Caco-2 (cell line): Measurements from ENCODE around the gene LIME1. TPM values are rescaled to one million over a fixed set of nuclear protein-coding genes. Genes with fewer than 3 reads are reported as not detected.
"Not testable (repeated sequence)": the region's sequence is repeated elsewhere in the genome, so short reads cannot be mapped to it uniquely, and the experiment has no call there.

Source experiments
- BruUV-seq: library from RNA; stranded (reverse); fragments of 400-500 nt; replicated peaks from 2 replicates; lab custom pipeline; 2021; lab: Mats Ljungman, UMichigan
- CTCF ChIA-PET: fragments of 300-600 bp; sonication (Branson Sonifier 250); formaldehyde crosslinking; loops from one replicate; lab custom pipeline; 2022; ENCODE audit warnings: antibody characterized with exemption; lab: Charles Lee
- POLR2A ChIA-PET: fragments of 300-600 bp; sonication (Branson Sonifier 250); formaldehyde crosslinking; loops from one replicate; lab custom pipeline; 2022; ENCODE audit warnings: antibody characterized with exemption; lab: Charles Lee
- DNase-seq, 2 experiments: peaks; one replicate each; pipeline versions ENCODE4 v3.0.0 to v3.0.0-alpha.2; 2020 to 2022
- H3K27me3 ChIP-seq: replicated peaks from 2 replicates; pipeline ENCODE4 v1.6.0; 2011; ENCODE audit warnings: low read length; ENCODE audit not compliant: control insufficient read depth, insufficient read depth
- H3K36me3 ChIP-seq: 2 replicates; pipeline ENCODE4 v1.5.1; 2011; ENCODE audit warnings: low read length; ENCODE audit not compliant: control insufficient read depth, insufficient read depth
- H3K4me1 ChIP-seq: fragments of 250-450 bp; sonication (Bioruptor Pico); 2 replicates; pipeline ENCODE4 v1.5.1; 2020; ENCODE audit warnings: mild to moderate bottlenecking
- H3K4me3 ChIP-seq: 2 replicates; pipeline ENCODE4 v1.5.1; 2011; ENCODE audit warnings: low read depth, mild to moderate bottlenecking, control low read depth, low read length
- H3K9me3 ChIP-seq: fragments of 250-450 bp; sonication (Bioruptor Pico); 2 replicates; pipeline ENCODE4 v1.5.1; 2020; ENCODE audit warnings: mild to moderate bottlenecking, moderate library complexity
- H3K27ac Mint-ChIP-seq: one replicate; pipeline ENCODE4 v1.8.0; 2022; ENCODE audit warnings: mixed read lengths; ENCODE audit not compliant: unreplicated experiment
- H3K27me3 Mint-ChIP-seq: one replicate; pipeline ENCODE4 v1.8.0; 2022; ENCODE audit warnings: mixed read lengths; ENCODE audit not compliant: insufficient read depth, unreplicated experiment
- H3K36me3 Mint-ChIP-seq: one replicate; pipeline ENCODE4 v1.8.0; 2022; ENCODE audit warnings: mild to moderate bottlenecking, mixed read lengths; ENCODE audit not compliant: insufficient read depth, unreplicated experiment
- H3K4me1 Mint-ChIP-seq: one replicate; pipeline ENCODE4 v1.8.0; 2022; ENCODE audit warnings: low read depth, mixed read lengths; ENCODE audit not compliant: unreplicated experiment
- H3K4me3 Mint-ChIP-seq: one replicate; pipeline ENCODE4 v1.8.0; 2022; ENCODE audit warnings: mild to moderate bottlenecking, moderate library complexity, mixed read lengths; ENCODE audit not compliant: unreplicated experiment
- H3K9me3 Mint-ChIP-seq: one replicate; pipeline ENCODE4 v1.8.0; 2022; ENCODE audit warnings: mixed read lengths; ENCODE audit not compliant: unreplicated experiment
- intact Hi-C: fragments of 100-400 bp; cut with micrococcal nuclease; formaldehyde crosslinking; loops from one replicate; pipeline ENCODE4 v1.10.0; 2022; ENCODE audit not compliant: unreplicated experiment
- total RNA-seq: library from RNA; stranded (reverse); gene quantifications from 2 replicates; pipeline ENCODE4 v1.2.3, GENCODE V29; 2022
- TF ChIP-seq, protein P1 (sequence below), 2 experiments: fragments of 200-600 bp in 1 of 2; IDR thresholded peaks; 1 replicate in 1 of 2; 2 replicates in 1 of 2; pipeline versions ENCODE4 v1.5.1 to v1.8.0; 2011 to 2022; ENCODE audit warnings: antibody characterized with exemption in 1 of 2, control low read depth in 1 of 2, inconsistent platforms in 1 of 2, low read depth in 1 of 2, low read length in 1 of 2, mild to moderate bottlenecking in 1 of 2, moderate library complexity in 1 of 2; ENCODE audit not compliant: insufficient read depth in 1 of 2, severe bottlenecking in 1 of 2, unreplicated experiment in 1 of 2

LIME1 gene
- total RNA-seq, 1 experiment from 2014 or later: 18.8 TPM

DNA sequence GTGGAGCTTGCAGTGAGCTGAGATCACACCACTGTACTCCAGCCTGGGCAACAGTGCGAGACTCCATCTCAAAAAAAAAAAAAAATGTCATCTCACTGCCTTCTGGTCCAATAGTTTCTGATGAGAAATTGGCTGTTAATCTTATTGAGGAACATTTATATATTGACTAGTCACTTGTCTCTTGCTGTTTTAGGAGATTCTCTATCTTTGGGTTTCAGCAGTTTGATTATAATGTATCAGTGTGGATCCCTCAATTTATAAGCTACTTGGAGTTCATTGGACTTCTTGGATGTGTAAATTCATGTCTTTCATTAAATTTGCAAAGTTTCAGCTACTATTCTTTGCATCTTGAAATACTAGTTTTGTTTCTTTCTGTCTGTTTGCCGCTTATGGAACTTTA, 17.5 kb upstream of the LIME1 start:
- ChIA-PET CTCF (interaction anchor here (0.7 kb wide), 1 partner anchor 255 kb away, joined by 5 read pairs; no protein-coding TSS in a partner anchor), POLR2A (interaction anchor here (1.5 kb wide), 1 partner anchor 11 kb away, joined by 4 read pairs; the partner anchor contains the start of genes ARFRP1 and ZGPAT)
- Histone ChIP-seq H3K27me3 (no peaks in the 10 kb centered on the region), H3K4me1 (no peaks in the 10 kb centered on the region), H3K36me3 (peaks cover 5% of the 10 kb centered on the region), H3K9me3 (peaks cover 38% of the 10 kb centered on the region), H3K4me3 (no peak overlapping the region)
- intact Hi-C loops: no loop called here
- H3K4me3 Mint-ChIP-seq: no peak overlapping the region
- TF ChIP-seq, protein P1, sequence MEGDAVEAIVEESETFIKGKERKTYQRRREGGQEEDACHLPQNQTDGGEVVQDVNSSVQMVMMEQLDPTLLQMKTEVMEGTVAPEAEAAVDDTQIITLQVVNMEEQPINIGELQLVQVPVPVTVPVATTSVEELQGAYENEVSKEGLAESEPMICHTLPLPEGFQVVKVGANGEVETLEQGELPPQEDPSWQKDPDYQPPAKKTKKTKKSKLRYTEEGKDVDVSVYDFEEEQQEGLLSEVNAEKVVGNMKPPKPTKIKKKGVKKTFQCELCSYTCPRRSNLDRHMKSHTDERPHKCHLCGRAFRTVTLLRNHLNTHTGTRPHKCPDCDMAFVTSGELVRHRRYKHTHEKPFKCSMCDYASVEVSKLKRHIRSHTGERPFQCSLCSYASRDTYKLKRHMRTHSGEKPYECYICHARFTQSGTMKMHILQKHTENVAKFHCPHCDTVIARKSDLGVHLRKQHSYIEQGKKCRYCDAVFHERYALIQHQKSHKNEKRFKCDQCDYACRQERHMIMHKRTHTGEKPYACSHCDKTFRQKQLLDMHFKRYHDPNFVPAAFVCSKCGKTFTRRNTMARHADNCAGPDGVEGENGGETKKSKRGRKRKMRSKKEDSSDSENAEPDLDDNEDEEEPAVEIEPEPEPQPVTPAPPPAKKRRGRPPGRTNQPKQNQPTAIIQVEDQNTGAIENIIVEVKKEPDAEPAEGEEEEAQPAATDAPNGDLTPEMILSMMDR (IDR thresholded peaks at IDR 0.05; ENCODE audit: insufficient read depth in 1 of 2, low read depth in 1 of 2, low read length in 1 of 2, severe bottlenecking in 1 of 2, unreplicated experiment in 1 of 2): no peak
- H3K4me1 Mint-ChIP-seq: no peaks in the 10 kb centered on the region
- peaks cover 100% of the 10 kb centered on the region for H3K36me3 Mint-ChIP-seq
- H3K27ac Mint-ChIP-seq: no peak overlapping the region
- BruUV-seq: no TSS peak
- H3K9me3 Mint-ChIP-seq: peaks cover 21% of the 10 kb centered on the region
- no peaks in the 10 kb centered on the region for H3K27me3 Mint-ChIP-seq
- DNase-seq: no peak

DNA sequence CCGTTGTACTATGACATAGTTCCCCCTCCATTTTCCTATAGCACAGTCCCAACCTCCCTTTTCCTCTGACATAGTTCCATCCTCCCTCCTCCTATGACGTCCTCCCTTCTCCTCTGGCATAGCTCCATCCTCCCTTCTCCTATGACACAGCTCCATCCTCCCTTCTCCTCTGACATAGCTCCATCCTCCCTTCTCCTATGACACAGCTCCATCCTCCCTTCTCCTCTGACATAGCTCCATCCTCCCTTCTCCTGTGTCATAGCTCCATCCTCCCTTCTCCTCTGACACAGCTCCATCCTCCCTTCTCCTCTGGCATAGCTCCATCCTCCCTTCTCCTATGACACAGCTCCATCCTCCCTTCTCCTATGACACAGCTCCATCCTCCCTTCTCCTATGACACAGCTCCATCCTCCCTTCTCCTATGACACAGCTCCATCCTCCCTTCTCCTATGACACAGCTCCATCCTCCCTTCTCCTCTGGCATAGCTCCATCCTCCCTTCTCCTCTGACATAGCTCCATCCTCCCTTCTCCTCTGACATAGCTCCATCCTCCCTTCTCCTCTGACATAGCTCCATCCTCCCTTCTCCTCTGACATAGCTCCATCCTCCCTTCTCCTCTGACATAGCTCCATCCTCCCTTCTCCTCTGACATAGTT, 13.4 kb upstream of the LIME1 start:
- DNase-seq, H3K4me1 Mint-ChIP-seq, intact Hi-C loops, H3K27me3 ChIP-seq, H3K36me3 ChIP-seq, H3K4me1 ChIP-seq, H3K4me3 ChIP-seq, H3K4me3 Mint-ChIP-seq, BruUV-seq, H3K27me3 Mint-ChIP-seq: not testable (repeated sequence)
- CTCF ChIA-PET: interaction anchor here (0.6 to 0.7 kb wide), 2 partner anchors 19 to 232 kb away, joined by 3 read pairs; no protein-coding TSS in a partner anchor
- POLR2A ChIA-PET: interaction anchor here (0.6 to 1.4 kb wide), 2 partner anchors 15 to 142 kb away, joined by 3 read pairs; partner anchors contain the start of genes ARFRP1, TPD52L2 and ZGPAT
- H3K9me3 Mint-ChIP-seq: peaks cover 33% of the 10 kb centered on the region
- peak overlapping the region; percentile 49 for H3K27ac Mint-ChIP-seq
- peaks cover 37% of the 10 kb centered on the region for H3K9me3 ChIP-seq
- peaks cover 100% of the 10 kb centered on the region for H3K36me3 Mint-ChIP-seq

DNA sequence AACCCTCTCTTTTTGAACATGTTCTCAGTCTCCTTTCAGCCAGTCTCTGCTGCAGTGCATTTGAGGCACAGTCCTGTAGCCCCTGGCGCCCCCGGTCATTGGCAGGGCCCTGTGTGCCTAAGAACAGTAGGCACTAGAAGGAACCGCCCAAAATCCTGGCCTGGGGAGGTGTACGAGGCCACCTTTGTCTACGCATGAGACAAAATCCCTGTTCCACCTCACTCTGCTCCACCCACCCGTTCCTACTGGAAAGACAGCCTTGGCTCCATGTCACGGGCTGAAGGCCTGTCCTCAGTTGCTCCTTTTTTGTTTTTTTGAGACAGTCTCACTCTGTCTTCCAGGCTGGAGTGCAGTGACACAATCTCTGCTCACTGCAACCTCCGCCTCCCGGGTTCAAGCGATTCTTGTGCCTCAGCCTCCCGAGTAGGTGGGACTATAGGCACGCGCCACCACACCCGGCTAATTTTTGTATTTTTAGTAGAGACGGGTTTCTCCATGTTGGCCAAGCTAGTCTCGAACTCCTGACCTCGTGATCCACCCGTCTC, 6.2 kb upstream of the LIME1 start:
- H3K9me3 Mint-ChIP-seq, CTCF ChIA-PET, H3K4me1 Mint-ChIP-seq, POLR2A ChIA-PET, intact Hi-C loops, H3K27me3 Mint-ChIP-seq, H3K27ac Mint-ChIP-seq, BruUV-seq, H3K4me1 ChIP-seq, H3K27me3 ChIP-seq, DNase-seq, H3K4me3 ChIP-seq, H3K4me3 Mint-ChIP-seq: not testable (repeated sequence)
- Histone ChIP-seq H3K36me3 (peaks cover 10% of the 10 kb centered on the region), H3K9me3 (peaks cover 12% of the 10 kb centered on the region)
- peaks cover 39% of the 10 kb centered on the region for H3K36me3 Mint-ChIP-seq

DNA sequence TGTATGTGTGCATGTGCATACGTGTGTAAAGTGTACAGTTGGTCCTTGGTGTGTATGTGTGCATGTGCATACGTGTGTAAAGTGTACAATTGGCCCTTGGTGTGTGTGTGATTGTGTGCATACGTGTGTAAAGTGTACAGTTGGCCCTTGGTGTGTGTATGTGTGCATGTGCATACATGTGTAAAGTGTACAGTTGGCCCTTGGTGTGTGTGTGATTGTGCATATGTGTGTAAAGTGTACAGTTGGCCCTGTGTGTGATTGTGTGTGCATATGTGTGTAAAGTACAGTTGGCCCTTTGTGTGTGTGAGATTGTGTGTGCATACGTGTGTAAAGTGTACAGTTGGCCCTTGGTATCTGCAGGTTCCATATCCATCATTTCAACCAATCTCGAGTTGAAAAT, 5.1 kb upstream of the LIME1 start:
- Histone ChIP-seq H3K27me3 (no peaks in the 10 kb centered on the region), H3K4me1 (peaks cover 5% of the 10 kb centered on the region), H3K36me3 (peaks cover 14% of the 10 kb centered on the region), H3K4me3 (no peak overlapping the region), H3K9me3 (peaks cover 1% of the 10 kb centered on the region; the same call in 1 of the 2 replicates)
- no peak overlapping the region for H3K4me3 Mint-ChIP-seq
- TF ChIP-seq, protein P1 (IDR thresholded peaks at IDR 0.05; ENCODE audit: insufficient read depth in 1 of 2, low read depth in 1 of 2, low read length in 1 of 2, severe bottlenecking in 1 of 2, unreplicated experiment in 1 of 2): no peak
- H3K27ac Mint-ChIP-seq: no peak overlapping the region
- DNase-seq: no peak
- H3K4me1 Mint-ChIP-seq: peaks cover 7% of the 10 kb centered on the region
- ChIA-PET POLR2A (no interaction called here), CTCF (no interaction called here)
- BruUV-seq: no TSS peak
- intact Hi-C loops: no loop called here
- H3K36me3 Mint-ChIP-seq: peaks cover 39% of the 10 kb centered on the region
- no peaks in the 10 kb centered on the region for H3K9me3 Mint-ChIP-seq
- no peaks in the 10 kb centered on the region for H3K27me3 Mint-ChIP-seq
